Glutamatergic neuron (in vitro differentiated cells): ENCODE data around the gene CMSS1. TPM values are rescaled to one million over a fixed set of nuclear protein-coding genes. Genes with fewer than 3 reads are reported as not detected.

ENCODE experiments used
- DNase-seq: peaks from one replicate; pipeline ENCODE4 v3.0.0; 2022
- H3K27ac Mint-ChIP-seq: one replicate; pipeline ENCODE4 v1.8.0; 2020; ENCODE audit warnings: mild to moderate bottlenecking, mixed read lengths, inconsistent platforms; ENCODE audit not compliant: unreplicated experiment
- H3K27me3 Mint-ChIP-seq: one replicate; pipeline ENCODE4 v1.8.0; 2020; ENCODE audit warnings: mild to moderate bottlenecking, moderate library complexity, mixed read lengths, inconsistent platforms; ENCODE audit not compliant: unreplicated experiment
- H3K36me3 Mint-ChIP-seq: one replicate; pipeline ENCODE4 v1.8.0; 2020; ENCODE audit warnings: mild to moderate bottlenecking, mixed read lengths, inconsistent platforms; ENCODE audit not compliant: unreplicated experiment
- H3K4me1 Mint-ChIP-seq: one replicate; pipeline ENCODE4 v1.8.0; 2020; ENCODE audit warnings: mild to moderate bottlenecking, low read depth, mixed read lengths, inconsistent platforms; ENCODE audit not compliant: unreplicated experiment
- H3K4me3 Mint-ChIP-seq: one replicate; pipeline ENCODE4 v1.8.0; 2020; ENCODE audit warnings: mild to moderate bottlenecking, mixed read lengths, inconsistent platforms; ENCODE audit not compliant: unreplicated experiment
- H3K9me3 Mint-ChIP-seq: one replicate; pipeline ENCODE4 v1.8.0; 2020; ENCODE audit warnings: mild to moderate bottlenecking, moderate library complexity, mixed read lengths, inconsistent platforms; ENCODE audit not compliant: unreplicated experiment
- total RNA-seq: library from RNA; stranded (reverse); fragmentation: NEBNext Ultra II Directional; extraction: Animal tissue kit (Norgen Biotek cat#: 25700); gene quantifications from one replicate; pipeline ENCODE4 v1.2.1, GENCODE V29; 2021; ENCODE audit not compliant: unreplicated experiment
- TF ChIP-seq, protein P1 (sequence below): fragments of 200-600 bp; sonication (generic); IDR thresholded peaks from one replicate; pipeline ENCODE4 v1.5.0; 2021; ENCODE audit not compliant: partially characterized antibody, unreplicated experiment

The CMSS1 gene
- total RNA-seq, 1 donor from 2014 or later: 37.8 TPM

DNA sequence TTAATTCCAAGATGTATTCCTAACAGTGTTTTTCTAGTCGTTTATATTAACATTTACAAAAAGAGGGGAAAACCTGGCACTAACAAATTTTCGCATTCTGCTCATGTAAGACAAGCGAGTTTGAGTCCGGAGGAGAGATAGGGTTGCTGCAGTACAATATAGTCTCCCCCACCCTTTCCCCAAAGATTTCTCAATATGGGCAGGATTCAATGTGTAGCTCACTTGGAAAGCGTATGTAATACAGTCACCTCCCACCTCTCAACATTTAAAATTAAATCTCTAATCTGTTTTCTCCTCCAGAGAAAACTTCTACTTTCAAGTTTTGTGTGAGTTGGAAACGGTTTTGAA is 57.9 kb downstream of the CMSS1 start:
- Mint-ChIP-seq H3K36me3 (no peaks in the 10 kb centered on the region), H3K4me1 (peaks cover 13% of the 10 kb centered on the region), H3K9me3 (no peaks in the 10 kb centered on the region), H3K27me3 (no peaks in the 10 kb centered on the region), H3K27ac (peak overlapping the region; percentile 74), H3K4me3 (peak overlapping the region; percentile 93)
- TF ChIP-seq, protein P1, sequence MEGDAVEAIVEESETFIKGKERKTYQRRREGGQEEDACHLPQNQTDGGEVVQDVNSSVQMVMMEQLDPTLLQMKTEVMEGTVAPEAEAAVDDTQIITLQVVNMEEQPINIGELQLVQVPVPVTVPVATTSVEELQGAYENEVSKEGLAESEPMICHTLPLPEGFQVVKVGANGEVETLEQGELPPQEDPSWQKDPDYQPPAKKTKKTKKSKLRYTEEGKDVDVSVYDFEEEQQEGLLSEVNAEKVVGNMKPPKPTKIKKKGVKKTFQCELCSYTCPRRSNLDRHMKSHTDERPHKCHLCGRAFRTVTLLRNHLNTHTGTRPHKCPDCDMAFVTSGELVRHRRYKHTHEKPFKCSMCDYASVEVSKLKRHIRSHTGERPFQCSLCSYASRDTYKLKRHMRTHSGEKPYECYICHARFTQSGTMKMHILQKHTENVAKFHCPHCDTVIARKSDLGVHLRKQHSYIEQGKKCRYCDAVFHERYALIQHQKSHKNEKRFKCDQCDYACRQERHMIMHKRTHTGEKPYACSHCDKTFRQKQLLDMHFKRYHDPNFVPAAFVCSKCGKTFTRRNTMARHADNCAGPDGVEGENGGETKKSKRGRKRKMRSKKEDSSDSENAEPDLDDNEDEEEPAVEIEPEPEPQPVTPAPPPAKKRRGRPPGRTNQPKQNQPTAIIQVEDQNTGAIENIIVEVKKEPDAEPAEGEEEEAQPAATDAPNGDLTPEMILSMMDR: no peak
- DNase-seq: no peak

DNA sequence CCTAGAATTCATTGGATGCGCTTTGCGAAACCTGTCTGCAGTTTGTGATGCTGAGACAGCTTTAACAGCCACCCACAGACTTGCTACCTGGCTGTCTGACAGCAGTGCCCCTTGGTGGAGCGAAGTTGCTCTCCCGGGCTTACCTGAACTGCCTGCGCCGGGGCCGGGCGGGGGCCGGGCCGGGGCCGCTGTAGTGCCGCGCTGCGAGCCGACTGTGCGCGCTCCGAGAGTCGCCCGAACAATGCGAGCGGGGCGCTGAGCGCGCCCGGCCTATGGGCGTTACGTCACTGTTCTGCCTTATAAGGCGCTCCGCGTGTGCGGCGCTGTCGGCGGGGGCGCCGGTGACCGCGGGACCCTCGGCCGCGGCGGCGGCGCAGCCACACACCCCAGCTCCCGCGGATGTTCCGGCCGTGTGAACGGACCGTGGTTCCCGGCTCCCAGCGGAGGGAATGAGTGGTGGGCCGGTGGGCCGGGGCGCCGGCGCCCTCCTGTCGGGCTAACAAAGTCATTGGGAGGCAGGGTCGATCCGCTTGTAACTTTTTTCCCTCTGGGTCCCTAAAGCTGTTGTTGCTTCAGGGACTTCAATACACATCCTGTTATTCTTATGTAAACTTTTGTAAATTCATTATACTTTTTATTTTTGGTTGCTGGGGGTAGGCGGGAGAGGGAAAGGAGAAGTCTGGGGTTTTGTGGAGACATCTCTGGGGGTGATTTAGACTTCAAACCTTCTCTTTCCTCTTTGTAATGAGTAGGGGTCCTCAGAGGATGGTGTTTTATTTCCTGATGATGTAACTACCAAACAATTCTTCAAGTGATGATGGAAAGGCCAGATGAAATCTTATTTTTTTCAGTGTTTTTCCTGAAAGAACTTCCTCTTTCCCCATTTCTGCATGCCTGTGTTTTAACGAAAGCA is 58.5 kb downstream of the CMSS1 start:
- Mint-ChIP-seq H3K36me3 (no peaks in the 10 kb centered on the region), H3K27ac (peak overlapping the region; percentile 74), H3K9me3 (no peaks in the 10 kb centered on the region), H3K27me3 (no peaks in the 10 kb centered on the region), H3K4me1 (peaks cover 13% of the 10 kb centered on the region), H3K4me3 (peak overlapping the region; percentile 93)
- TF ChIP-seq, protein P1: no peak
- DNase-seq: peak; percentile 79

DNA sequence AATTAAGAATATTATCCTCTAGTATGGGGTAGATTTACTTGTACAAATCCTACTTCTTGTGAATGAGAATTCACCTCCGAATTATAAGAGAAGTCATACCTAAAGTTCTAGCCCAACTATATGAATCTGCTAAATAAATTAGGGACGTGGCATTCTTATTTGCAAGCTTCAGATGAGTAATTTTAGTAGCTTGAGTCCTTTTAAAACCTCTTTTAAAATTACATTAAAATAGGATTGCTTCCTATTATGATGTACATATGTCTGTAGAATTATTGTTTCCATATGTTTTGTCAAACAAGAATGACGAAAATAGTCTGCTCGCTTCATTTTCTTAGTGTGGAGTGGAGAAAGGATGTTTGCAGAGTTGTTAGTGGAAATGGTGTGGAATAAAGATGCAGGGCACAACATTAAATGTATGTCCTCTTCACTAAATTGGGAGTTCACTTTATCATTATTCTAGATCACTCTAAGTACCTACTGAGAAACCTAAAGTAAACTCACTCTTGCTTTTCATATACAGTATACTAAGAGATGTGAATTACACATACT is 59.4 kb downstream of the CMSS1 start:
- no peak overlapping the region for H3K27ac Mint-ChIP-seq
- H3K9me3 Mint-ChIP-seq: no peaks in the 10 kb centered on the region

DNA sequence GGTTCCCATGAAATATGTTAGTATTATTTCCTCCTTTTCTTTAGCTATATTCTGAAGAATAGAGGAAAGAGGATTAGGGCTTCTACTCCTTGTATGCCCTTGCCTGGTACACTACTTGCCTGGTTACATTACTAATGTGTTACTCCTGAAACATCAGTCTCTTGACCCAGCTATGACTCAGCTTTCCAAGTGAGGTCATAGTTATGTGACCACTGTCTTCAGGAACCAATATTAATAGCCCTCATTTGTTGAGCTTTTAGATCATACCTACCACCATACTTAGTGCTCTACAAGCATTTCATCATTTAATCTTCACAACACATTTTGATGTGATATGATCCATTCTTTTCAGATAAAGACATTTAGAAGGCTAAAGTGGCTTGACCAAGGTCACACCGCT is 60.3 kb downstream of the CMSS1 start:
- DNase-seq: no peak
- Mint-ChIP-seq H3K27me3 (no peaks in the 10 kb centered on the region), H3K27ac (no peak overlapping the region), H3K4me3 (no peak overlapping the region), H3K4me1 (peaks cover 5% of the 10 kb centered on the region), H3K9me3 (no peaks in the 10 kb centered on the region), H3K36me3 (no peaks in the 10 kb centered on the region)
- TF ChIP-seq, protein P1: no peak

More for the DNA sequence above, 59.4 kb downstream of the CMSS1 start:
- DNase-seq: no peak
- Mint-ChIP-seq H3K27me3 (no peaks in the 10 kb centered on the region), H3K4me3 (no peak overlapping the region), H3K4me1 (peaks cover 10% of the 10 kb centered on the region), H3K36me3 (no peaks in the 10 kb centered on the region)
- TF ChIP-seq, protein P1: no peak

DNA sequence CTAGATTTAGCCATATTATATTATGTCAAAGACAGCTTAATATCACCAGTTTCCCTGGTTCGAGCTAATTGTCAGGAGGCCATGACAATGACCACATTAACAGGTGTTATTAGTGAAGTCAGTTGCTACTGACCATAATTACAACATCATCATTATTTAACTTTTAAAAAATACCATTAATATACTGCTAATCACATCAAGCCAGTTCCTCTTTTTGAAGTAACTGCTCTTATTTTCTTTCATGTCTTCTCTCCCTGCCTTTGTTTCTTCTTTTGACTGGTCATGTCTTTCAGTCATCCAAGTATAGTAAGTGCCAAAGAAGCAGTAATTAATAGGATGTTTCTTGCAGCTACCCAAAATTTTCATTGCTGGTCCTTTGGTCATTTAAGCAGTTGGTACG is 61.6 kb downstream of the CMSS1 start:
- Mint-ChIP-seq H3K9me3 (no peaks in the 10 kb centered on the region), H3K4me1 (peaks cover 1% of the 10 kb centered on the region), H3K4me3 (no peak overlapping the region)

More for the DNA sequence above, 61.6 kb downstream of the CMSS1 start:
- Mint-ChIP-seq H3K36me3 (no peaks in the 10 kb centered on the region), H3K27ac (no peak overlapping the region), H3K27me3 (no peaks in the 10 kb centered on the region)
- DNase-seq: no peak
- TF ChIP-seq, protein P1: no peak
